MG63 (cell line): ENCODE data around the gene WDR70. TPM values are rescaled to one million over a fixed set of nuclear protein-coding genes. Genes with fewer than 3 reads are reported as not detected.
"Not testable (repeated sequence)": the region's sequence is repeated elsewhere in the genome, so short reads cannot be mapped to it uniquely, and the experiment has no call there.

ENCODE experiments used
- DNase-seq: peaks from one replicate; pipeline ENCODE4 v3.0.0-alpha.2; 2020
- H3K27me3 ChIP-seq: fragments of 250-450 bp; sonication (Bioruptor Pico); 2 replicates; pipeline ENCODE4 v1.5.1; 2020; ENCODE audit warnings: mild to moderate bottlenecking, moderate library complexity
- H3K36me3 ChIP-seq: fragments of 250-450 bp; sonication (Bioruptor Pico); 2 replicates; pipeline ENCODE4 v1.5.1; 2020; ENCODE audit warnings: mild to moderate bottlenecking, moderate library complexity
- H3K4me3 ChIP-seq: fragments of 250-450 bp; sonication (Bioruptor Pico); 2 replicates; pipeline ENCODE4 v1.5.1; 2020; ENCODE audit warnings: mild to moderate bottlenecking, moderate library complexity
- H3K9me3 ChIP-seq: fragments of 250-450 bp; sonication (Bioruptor Pico); 2 replicates; pipeline ENCODE4 v1.5.1; 2020; ENCODE audit warnings: mild to moderate bottlenecking, moderate library complexity
- total RNA-seq: library from RNA; depleted of rRNA; stranded (reverse); fragments of >200 nt; shearing (Covaris generic); gene quantifications from 2 replicates; pipeline ENCODE4 v1.2.3, GENCODE V29; 2014; ENCODE audit warnings: low replicate concordance; rRNA removed

The WDR70 gene
- 37.9 and 78.4 TPM in 2 replicates for total RNA-seq

- Histone ChIP-seq H3K4me3 (peak within 1 kb of the TSS; percentile 87), H3K36me3 (peaks cover 14% of the 10 kb centered on the region)
- peak; percentile 90 for DNase-seq
- not testable (repeated sequence) for H3K27me3 ChIP-seq, H3K9me3 ChIP-seq
Observed at GRCh38 chr5:37379100-37379628, at the start of gene WDR70. Gene WDR70 (plus strand): TSS chr5:37379318. CDS start chr5:37379368, 50 bp downstream.

DNA sequence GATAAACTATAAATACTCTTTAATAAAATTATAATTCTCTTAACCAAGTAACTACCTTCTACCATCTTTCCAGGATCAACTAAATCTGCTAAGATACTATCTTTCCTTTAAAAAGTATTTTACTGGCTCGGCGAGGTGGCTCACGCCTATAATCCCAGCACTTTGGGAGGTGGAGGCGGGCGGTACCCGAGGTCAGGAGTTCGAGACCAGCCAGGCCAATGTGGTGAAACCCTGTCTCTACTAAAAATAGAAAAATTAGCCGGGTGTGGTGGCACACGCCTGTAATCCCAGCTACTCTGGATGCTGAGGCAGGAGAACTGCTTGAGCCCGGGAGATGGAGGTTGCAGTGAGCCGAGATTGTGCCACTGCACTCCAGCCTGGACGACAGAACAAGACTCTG, 44.4 kb upstream of the WDR70 start:
- H3K9me3 ChIP-seq, H3K27me3 ChIP-seq, H3K4me3 ChIP-seq, DNase-seq: not testable (repeated sequence)
- peaks cover 55% of the 10 kb centered on the region for H3K36me3 ChIP-seq

GRCh38 chr5:37342741-37343140, 36.4 kb upstream of the WDR70 start:
- peaks cover 49% of the 10 kb centered on the region for H3K36me3 ChIP-seq
- DNase-seq, H3K9me3 ChIP-seq, H3K4me3 ChIP-seq, H3K27me3 ChIP-seq: not testable (repeated sequence)

DNA sequence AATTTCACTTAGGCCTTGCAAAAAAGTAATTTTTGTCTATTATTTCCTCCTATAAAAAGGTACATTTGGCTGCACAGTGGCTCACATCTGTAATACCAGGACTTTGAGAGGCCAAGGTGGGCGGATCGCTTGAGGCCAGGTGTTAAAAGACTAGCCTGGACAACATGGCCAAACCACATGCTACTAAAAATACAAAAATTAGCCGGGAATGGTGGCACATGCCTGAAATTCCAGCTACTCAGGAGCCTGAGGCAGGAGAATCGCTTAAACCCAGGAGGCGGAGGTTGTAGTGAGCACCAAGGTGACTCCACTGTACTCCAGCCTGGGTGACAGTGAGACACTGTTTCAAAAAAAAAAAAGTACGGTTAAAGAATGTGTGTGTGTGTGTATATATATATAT, 24.0 kb upstream of the WDR70 start:
- no peak for DNase-seq
- Histone ChIP-seq H3K36me3 (peaks cover 63% of the 10 kb centered on the region), H3K9me3 (no peaks in the 10 kb centered on the region), H3K27me3 (no peaks in the 10 kb centered on the region), H3K4me3 (no peak overlapping the region)

- DNase-seq = no peak
- Histone ChIP-seq H3K27me3 (no peaks in the 10 kb centered on the region), H3K9me3 (no peaks in the 10 kb centered on the region), H3K4me3 (peak overlapping the region; percentile 97), H3K36me3 (peaks cover 10% of the 10 kb centered on the region)
Observed at GRCh38 chr5:37370550-37370863, 8.6 kb upstream of the WDR70 start.

DNA sequence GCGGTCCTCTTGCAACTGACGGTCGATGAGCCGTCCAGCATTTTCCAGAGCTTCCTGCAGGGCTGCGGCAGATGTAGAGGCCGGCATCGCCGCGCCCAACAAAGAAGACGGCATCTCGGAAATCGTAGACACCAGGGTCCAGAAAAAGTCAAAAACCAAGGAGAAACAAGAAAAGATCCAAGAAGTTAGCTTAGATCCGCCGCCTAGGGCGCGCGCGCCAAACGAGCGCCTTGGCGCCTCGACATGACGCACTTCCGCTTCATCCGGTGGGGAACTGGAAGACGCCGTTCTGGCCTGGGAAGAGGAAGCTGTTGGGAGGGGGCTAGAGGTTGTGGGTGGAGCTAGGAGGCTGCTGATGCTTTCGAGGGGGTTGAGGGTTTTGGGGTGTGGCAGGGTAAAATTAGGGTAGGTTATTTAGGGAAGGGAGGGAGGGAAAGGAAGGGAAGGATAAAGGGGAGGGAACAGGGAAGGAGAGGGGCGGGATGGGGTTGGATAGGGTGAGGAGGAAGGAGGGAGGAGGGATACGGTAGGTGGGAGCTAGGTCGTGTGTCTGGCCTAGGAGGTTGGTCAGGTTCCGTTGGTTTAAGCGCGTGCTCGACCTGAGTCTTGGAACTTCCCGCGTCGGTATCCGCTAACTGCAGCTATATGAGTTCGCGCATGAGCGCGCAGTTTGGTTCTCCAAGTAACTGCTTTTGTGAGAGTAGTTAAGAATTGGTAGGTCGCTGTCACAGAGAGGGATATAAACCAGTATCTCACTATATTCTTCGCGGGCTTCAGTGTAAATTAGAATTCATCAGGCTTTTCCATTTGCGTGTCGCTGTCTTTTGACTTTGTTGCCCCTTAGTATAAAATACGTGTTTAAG, 8.0 kb upstream of the WDR70 start, which contains the start of gene NUP155:
Gene NUP155 (minus strand): TSS at position 243 of the 863 bp plus-strand sequence. CDS start 129 bp downstream, at position 114.
- peak; percentile 97 for DNase-seq
- no peaks in the 10 kb centered on the region for H3K9me3 ChIP-seq
- H3K27me3 ChIP-seq = no peaks in the 10 kb centered on the region
- H3K4me3 ChIP-seq = peak within 1 kb of the TSS; percentile 97
- peaks cover 6% of the 10 kb centered on the region for H3K36me3 ChIP-seq

- no peaks in the 10 kb centered on the region for H3K27me3 ChIP-seq
- no peaks in the 10 kb centered on the region; the same call in 1 of the 2 replicates for H3K36me3 ChIP-seq
- DNase-seq = no peak
- H3K4me3 ChIP-seq = no peak overlapping the region
- H3K9me3 ChIP-seq = no peaks in the 10 kb centered on the region
Observed at GRCh38 chr5:37375091-37375490, 4.0 kb upstream of the WDR70 start.

DNA sequence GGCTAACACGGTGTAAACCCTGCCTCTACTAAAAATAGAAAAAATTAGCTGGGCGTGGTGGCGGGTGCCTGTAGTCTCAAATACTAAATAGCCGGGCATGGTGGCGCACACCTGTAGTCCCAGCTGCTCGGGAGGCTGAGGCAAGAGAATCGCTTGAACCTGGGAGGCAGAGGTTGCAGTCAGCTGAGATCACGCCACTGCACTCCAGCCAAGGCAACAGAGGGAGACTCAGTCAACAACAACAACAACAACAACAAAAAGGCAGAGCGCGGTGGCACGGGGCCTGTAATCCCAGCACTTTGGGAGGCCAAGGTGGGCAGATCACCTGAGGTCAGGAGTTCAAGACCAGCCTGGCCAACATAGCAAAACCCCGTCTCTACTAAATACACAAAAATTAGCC, 1.1 kb upstream of the WDR70 start:
- not testable (repeated sequence) for H3K9me3 ChIP-seq

DNA sequence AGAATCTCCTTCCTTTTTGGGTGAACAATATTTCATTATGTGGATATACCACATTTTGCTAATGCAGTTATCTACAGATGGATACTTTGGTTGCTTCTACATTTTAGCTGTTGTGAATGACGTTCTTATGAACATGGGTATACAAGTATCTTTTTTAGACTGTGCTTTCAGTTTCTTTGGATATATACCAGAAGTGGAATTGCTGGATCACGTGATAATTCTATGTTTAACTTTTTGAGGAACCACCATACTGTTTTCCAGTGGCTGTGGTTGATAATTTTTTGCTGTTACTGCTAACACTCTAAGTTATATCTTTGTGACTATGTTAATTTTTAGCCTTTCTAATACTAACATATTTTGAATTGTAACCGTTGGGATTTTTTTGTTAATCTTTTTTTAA, 12.5 kb downstream of the WDR70 start:
- Histone ChIP-seq H3K27me3 (no peaks in the 10 kb centered on the region), H3K4me3 (no peak overlapping the region), H3K9me3 (no peaks in the 10 kb centered on the region), H3K36me3 (peaks cover 15% of the 10 kb centered on the region)
- DNase-seq = no peak

More for the DNA sequence above, 1.1 kb upstream of the WDR70 start:
- H3K4me3 ChIP-seq, DNase-seq, H3K27me3 ChIP-seq: not testable (repeated sequence)
- H3K36me3 ChIP-seq = peaks cover 11% of the 10 kb centered on the region

GRCh38 chr5:37396352-37396751, 17.2 kb downstream of the WDR70 start:
- Histone ChIP-seq H3K36me3 (peaks cover 20% of the 10 kb centered on the region), H3K4me3 (no peak overlapping the region), H3K27me3 (no peaks in the 10 kb centered on the region), H3K9me3 (no peaks in the 10 kb centered on the region)
- no peak for DNase-seq

DNA sequence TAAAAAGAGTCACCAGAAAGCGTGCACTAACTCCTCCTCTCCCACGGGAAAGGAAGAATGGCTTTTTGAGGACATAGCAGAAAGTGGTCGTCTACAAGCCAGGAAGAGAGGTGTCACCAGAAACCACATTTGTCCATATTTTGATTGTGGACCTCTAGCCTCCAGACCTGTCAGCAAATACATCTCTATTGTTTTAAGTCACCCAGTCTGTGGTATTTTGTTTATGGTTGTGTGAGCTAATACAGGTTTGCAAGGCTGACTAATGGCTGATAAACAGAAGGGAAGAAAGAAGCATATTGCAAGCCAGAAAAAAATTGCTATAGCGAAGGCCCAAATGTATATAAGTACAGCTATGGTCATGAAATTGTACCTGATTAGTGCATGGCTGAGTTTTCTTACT, 21.4 kb downstream of the WDR70 start:
- DNase-seq = no peak
- no peaks in the 10 kb centered on the region for H3K27me3 ChIP-seq
- peaks cover 8% of the 10 kb centered on the region for H3K36me3 ChIP-seq
- H3K4me3 ChIP-seq = no peak overlapping the region
- no peaks in the 10 kb centered on the region for H3K9me3 ChIP-seq

GRCh38 chr5:37412515-37412914, 33.4 kb downstream of the WDR70 start:
- no peaks in the 10 kb centered on the region for H3K27me3 ChIP-seq
- H3K36me3 ChIP-seq = peaks cover 3% of the 10 kb centered on the region
- no peak overlapping the region for H3K4me3 ChIP-seq
- H3K9me3 ChIP-seq = no peaks in the 10 kb centered on the region
- DNase-seq = no peak

GRCh38 chr5:37415456-37415855, 36.3 kb downstream of the WDR70 start:
- H3K4me3 ChIP-seq, DNase-seq: not testable (repeated sequence)

DNA sequence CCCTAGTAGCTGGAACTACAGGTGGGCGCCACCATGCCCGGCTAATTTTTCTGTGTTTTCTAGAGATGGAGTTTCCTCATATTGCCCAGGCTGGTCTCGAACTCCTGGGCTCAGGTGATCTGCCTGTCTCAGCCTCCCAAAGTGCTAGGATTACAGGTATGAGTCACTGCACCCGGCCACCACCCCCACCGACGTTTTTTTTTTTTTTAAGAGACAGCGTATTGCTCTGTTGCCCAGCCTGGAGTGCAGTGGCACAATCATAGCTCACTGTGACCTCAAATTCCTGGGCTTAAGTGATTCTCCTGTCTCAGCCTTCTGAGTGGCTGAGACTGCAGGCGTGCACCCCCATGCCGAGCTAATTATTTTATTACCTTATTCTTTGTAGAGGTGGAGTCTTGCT, 38.2 kb downstream of the WDR70 start:
- no peaks in the 10 kb centered on the region for H3K9me3 ChIP-seq
- H3K36me3 ChIP-seq = peaks cover 7% of the 10 kb centered on the region
- H3K4me3 ChIP-seq = no peak overlapping the region
- DNase-seq = no peak
- H3K27me3 ChIP-seq = no peaks in the 10 kb centered on the region

More at GRCh38 chr5:37415456-37415855, 36.3 kb downstream of the WDR70 start:
- not testable (repeated sequence) for H3K27me3 ChIP-seq, H3K36me3 ChIP-seq, H3K9me3 ChIP-seq

DNA sequence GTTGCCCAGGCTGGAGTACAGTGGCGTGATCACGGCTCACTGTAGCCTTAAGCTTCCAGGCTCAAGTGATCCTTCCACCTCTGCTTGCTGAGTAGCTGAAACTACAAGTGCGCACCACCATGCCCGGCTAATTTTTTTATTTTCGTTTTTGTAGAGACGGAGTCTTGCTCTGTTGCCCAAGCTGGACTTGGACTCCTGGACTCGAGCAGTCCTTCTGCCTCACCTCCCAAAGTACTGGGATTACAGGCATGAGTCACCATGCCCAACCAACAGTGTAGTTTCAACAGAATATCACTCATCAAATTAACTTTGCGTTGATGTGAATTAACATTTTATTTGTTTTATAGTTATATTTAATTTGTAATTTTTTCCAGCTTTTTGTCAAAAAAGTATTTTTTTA, 45.3 kb downstream of the WDR70 start:
- Histone ChIP-seq H3K36me3 (peaks cover 7% of the 10 kb centered on the region; the same call in 1 of the 2 replicates), H3K4me3 (no peak overlapping the region), H3K9me3 (no peaks in the 10 kb centered on the region), H3K27me3 (no peaks in the 10 kb centered on the region)
- no peak for DNase-seq

DNA sequence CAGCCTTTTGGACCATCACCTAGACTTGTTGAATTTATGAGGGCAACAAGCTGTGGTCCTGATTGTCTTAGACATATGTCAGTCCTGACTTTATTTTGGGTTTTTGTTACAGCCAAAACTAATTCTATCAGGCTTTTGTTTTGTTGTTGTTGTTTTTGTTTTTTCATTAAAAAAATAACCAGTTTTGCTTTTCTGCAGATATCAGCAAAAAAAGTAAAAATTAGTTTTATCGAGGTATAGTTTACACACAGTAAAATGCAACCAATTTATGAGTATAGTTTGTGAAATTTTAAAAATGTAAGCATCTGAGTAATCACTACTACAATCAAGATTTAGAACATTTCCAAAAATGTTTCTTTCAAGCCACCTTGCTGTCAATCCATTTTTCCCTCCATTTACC, 48.9 kb downstream of the WDR70 start:
- peaks cover 4% of the 10 kb centered on the region; the same call in 1 of the 2 replicates for H3K36me3 ChIP-seq
- H3K27me3 ChIP-seq = no peaks in the 10 kb centered on the region
- DNase-seq = no peak
- no peak overlapping the region for H3K4me3 ChIP-seq
- no peaks in the 10 kb centered on the region for H3K9me3 ChIP-seq

DNA sequence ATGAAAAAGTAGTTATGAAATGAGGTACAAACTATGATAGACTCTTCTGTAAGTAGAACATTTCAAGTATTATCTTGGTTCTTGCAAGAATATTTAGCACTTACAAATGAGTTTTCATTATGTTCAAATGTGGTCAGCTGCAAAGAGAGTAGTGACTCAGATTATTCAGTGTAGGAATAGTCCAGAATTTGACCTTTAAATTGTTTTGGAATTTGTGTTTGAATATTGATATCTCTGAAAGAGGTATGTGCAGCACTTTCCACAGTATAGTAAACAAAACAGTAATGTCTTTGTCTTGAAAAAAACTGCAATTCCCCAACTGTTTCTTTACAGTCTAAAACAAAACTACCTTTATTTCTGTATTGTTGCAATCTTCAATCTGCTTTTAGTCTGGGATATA, 56.1 kb downstream of the WDR70 start:
- peaks cover 4% of the 10 kb centered on the region; the same call in 1 of the 2 replicates for H3K36me3 ChIP-seq
- no peaks in the 10 kb centered on the region for H3K9me3 ChIP-seq
- H3K4me3 ChIP-seq = no peak overlapping the region
- no peak for DNase-seq
- no peaks in the 10 kb centered on the region for H3K27me3 ChIP-seq
